WI38 (cell line): ENCODE results near the gene LBX1.

Experiments used
- H3K4me3 ChIP-seq: 2 replicates; pipeline ENCODE4 v1.5.1; 2011; ENCODE audit warnings: low read depth, mild to moderate bottlenecking, control low read depth, low read length
- TF ChIP-seq, protein P1 (sequence below): IDR thresholded peaks from 2 replicates; pipeline ENCODE4 v1.5.1; 2012; ENCODE audit warnings: low read depth, mild to moderate bottlenecking, control low read depth, low read length

LBX1 gene

DNA sequence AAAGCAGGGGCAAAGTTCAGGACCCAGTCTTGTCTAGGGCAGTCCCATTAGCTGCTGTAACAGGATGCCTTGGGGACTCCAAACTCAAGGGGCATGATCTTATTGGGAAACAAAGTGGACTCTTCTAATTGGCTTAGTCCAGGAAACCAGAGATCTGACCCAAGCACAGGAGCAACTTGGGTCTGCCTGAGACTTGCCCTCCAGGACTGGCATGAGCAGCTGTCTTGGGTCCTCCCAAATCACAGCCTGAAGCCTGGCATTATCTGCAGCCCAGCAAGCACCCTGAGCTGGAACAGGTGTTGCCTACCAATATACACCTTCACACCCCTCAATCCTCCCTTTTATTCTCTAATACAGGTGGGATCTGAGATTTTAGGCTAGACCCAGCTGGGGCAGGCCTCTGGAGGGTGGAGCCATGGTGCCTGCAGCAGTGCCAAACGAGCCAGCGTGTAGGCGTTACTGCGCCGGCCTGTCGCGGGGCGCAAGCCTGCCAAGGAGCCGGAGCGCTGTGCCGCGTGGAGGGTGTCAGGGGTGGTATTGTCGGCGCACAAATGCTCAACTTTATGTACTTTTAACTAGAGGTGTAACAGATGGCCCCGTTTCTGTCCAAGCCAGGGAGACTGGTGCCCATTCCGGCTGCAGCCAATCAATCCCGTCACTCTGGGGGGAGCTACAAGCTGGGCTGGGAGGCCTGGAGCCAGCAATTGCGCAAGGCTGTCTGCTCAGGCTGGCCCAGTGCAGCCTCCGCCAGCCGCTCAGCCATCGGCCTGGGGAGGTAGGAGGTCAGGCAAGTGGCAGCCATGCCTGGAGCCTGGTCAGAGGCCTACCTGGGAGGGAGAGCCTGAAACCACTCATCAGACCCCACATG is 12.8 kb upstream of the LBX1 start:
- no peak overlapping the region for H3K4me3 ChIP-seq
- TF ChIP-seq, protein P1, sequence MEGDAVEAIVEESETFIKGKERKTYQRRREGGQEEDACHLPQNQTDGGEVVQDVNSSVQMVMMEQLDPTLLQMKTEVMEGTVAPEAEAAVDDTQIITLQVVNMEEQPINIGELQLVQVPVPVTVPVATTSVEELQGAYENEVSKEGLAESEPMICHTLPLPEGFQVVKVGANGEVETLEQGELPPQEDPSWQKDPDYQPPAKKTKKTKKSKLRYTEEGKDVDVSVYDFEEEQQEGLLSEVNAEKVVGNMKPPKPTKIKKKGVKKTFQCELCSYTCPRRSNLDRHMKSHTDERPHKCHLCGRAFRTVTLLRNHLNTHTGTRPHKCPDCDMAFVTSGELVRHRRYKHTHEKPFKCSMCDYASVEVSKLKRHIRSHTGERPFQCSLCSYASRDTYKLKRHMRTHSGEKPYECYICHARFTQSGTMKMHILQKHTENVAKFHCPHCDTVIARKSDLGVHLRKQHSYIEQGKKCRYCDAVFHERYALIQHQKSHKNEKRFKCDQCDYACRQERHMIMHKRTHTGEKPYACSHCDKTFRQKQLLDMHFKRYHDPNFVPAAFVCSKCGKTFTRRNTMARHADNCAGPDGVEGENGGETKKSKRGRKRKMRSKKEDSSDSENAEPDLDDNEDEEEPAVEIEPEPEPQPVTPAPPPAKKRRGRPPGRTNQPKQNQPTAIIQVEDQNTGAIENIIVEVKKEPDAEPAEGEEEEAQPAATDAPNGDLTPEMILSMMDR = no peak

DNA sequence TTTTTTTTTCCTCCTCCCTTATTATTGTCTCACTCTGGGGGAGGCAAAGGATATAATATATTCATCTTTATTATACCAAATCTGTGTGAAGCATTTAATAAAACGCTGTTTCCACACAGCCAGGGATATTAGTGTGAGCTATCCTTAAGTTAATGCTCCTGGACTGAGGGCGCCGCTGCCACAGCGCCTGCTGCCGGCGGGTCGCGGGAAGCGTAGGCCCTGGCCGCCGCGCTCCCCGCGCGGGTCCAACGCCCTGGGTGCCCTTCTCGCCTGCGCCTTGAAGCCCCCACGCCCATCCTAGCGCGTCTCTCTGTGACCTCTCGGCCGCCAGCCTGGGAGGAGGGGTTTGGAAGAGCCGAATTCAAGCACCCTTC is 9.5 kb upstream of the LBX1 start:
- H3K4me3 ChIP-seq = no peak overlapping the region
- TF ChIP-seq, protein P1 = no peak

GRCh38 chr10:101237982-101238731 is 8.9 kb upstream of the LBX1 start:
- H3K4me3 ChIP-seq = no peak overlapping the region
- TF ChIP-seq, protein P1 = no peak

- TF ChIP-seq, protein P1 = no peak
Observed at GRCh38 chr10:101237081-101237981, 8.1 kb upstream of the LBX1 start.

DNA sequence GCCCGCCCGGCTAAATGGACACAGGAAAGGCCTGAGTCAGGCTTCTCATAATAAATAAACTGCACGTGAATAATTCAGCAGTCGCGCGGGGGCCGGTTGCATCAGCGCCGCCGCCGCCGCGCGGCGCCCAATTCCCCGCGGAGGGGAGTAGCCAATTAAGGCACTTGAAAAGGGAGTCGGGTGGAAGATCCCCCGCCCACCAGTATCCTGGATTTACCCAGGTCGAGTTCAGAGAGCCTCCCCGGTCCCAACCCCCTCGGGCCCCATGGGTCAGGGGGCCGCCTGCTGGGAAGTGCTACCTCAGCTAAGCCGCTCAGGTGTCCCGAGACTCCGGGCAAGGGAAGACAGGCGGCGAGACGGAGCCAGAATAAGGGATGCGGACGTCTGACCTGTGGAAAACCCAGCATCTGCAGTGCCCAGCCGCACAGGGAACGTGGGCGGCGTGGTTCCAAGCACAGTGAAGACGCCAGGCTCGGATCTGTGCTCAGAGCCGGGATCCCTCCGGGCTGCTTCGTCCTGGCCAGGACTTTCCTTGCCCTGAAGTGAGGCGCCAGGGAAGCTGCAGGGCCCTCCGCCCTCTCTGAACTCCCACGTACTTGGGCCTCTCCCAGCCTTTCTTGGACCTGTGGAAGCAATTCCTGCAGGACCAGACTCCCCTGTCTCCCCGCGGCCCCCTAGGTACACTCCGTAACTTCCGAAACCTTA is 7.3 kb upstream of the LBX1 start:
- no peak overlapping the region for H3K4me3 ChIP-seq
- TF ChIP-seq, protein P1 = no peak

More at GRCh38 chr10:101237081-101237981, 8.1 kb upstream of the LBX1 start:
- H3K4me3 ChIP-seq = no peak overlapping the region

DNA sequence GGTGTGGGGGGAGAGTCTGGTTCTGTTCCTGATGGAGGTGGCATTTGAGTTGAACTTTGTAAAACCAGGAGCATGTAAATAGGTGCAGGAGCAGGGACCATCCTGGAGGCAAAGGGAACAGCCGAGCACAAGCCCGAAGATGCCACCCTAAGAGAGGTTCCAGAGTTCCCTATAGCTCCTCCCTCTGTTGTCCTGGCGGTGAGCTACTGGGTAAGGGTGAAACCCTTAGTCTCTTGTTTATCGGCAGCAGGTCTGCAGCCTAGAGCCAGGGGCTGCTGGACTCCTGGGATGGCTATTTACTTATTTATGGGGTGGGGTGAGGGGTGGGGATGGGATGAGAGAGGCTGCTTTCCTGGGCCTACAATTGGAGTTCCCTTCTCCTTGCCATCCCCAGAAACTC is 6.5 kb upstream of the LBX1 start:
- no peak overlapping the region for H3K4me3 ChIP-seq

More for the DNA sequence above, 6.5 kb upstream of the LBX1 start:
- TF ChIP-seq, protein P1 = no peak
